ENCODE results near the gene NDUFA8. TPM values are rescaled to one million over a fixed set of nuclear protein-coding genes. Genes with fewer than 3 reads are reported as not detected.

Gene NDUFA8
- total and polyA plus RNA-seq, 5 experiments from 2014 or later, result 18.3 to 89.5 (median 63.1) TPM

DNA sequence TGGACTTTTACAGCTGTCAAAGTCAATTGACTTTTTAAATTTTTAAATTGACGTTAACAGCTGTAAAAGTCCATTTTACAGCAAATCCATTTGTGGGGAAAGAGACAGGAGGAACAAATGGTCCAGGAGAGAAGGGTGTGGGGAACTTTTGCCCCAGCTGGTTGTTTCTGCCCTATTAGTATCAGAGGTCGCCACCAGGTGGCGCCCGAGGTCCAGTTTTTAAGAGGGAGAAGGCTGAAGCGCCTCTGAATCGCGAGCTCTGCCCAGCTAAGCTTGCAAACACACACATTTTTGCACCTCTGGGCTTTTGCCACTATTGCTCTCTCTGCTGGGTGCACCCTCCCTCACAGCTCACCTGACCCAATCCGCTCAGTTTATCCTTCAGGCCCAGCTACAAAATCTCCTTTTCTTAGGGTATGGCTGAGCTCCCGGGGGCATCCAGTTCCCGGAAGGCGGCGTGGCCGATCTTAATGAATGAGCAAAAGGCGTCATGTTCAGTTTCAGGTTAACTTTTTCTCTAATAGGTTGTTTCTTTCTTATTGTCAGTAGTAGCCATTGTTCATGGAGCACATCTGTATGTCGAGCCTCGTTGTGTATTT is 60.2 kb downstream of the NDUFA8 start:
- peaks cover 0 to 12% (median 6%) of the 10 kb centered on the region in 9 donors for H3K9me3 Mint-ChIP-seq
- peaks cover 10 to 14% (median 13%) of the 10 kb centered on the region in 4 donors for H3K4me1 Mint-ChIP-seq
- peak; percentile 60 to 87 (median 76) for DNase-seq
- H3K36me3 Mint-ChIP-seq, result peaks cover 0 to 9% (median 7%) of the 10 kb centered on the region in 3 donors
- H3K4me3 Mint-ChIP-seq, result peak overlapping the region in 8 of 10 donors; percentile 8 to 80 (median 28)
- POLR2A ChIA-PET, result interaction anchor here (0.5 to 1.8 kb wide), 3 partner anchors 19 to 251 kb away, joined by 3 to 6 read pairs (median 3); no protein-coding TSS in a partner anchor
- peak; percentile 83 to 89 for ATAC-seq
- H3K27me3 Mint-ChIP-seq, result peaks cover 0 to 8% (median 4%) of the 10 kb centered on the region in 5 donors
- peak overlapping the region in 1 of 10 donors; percentile 41 for H3K27ac Mint-ChIP-seq

DNA sequence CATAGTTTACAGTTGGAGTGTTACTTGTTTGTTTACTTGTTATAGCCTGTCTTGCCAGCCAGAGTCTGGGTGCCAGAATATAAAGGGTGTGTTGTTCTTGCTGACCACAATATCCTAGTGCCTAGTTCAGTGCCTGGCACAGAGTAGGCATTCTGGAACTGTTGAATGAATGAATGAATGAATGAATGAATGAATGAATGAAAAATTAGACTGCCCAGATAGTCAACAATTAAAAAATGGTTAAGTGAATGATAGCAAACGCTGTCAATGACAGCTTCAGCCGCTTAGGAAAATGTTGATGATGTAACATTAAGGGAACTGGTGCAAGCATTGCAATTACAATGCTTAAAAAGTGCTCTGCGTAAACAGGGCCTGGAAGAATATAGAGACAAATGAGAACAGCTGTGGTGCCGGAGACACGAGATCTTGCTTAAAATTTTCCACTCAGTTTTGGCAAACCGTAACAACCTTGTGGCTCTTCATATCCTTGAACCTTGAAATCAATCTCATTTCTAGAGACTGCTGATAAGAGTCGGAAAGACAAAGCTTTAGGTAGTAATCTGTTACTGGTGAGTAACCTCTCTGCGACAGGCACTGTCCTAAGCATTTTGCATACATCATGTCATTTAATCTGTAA is 61.8 kb downstream of the NDUFA8 start:
- POLR2A ChIA-PET, result no interaction called here
- ATAC-seq (no peak), DNase-seq (no peak)
- Mint-ChIP-seq H3K4me3 (no peak overlapping the region), H3K27me3 (peaks cover 0 to 8% (median 4%) of the 10 kb centered on the region in 5 donors), H3K36me3 (no peaks in the 10 kb centered on the region), H3K4me1 (peaks cover 16 to 24% (median 20%) of the 10 kb centered on the region in 4 donors), H3K27ac (no peak overlapping the region), H3K9me3 (no peaks in the 10 kb centered on the region)

DNA sequence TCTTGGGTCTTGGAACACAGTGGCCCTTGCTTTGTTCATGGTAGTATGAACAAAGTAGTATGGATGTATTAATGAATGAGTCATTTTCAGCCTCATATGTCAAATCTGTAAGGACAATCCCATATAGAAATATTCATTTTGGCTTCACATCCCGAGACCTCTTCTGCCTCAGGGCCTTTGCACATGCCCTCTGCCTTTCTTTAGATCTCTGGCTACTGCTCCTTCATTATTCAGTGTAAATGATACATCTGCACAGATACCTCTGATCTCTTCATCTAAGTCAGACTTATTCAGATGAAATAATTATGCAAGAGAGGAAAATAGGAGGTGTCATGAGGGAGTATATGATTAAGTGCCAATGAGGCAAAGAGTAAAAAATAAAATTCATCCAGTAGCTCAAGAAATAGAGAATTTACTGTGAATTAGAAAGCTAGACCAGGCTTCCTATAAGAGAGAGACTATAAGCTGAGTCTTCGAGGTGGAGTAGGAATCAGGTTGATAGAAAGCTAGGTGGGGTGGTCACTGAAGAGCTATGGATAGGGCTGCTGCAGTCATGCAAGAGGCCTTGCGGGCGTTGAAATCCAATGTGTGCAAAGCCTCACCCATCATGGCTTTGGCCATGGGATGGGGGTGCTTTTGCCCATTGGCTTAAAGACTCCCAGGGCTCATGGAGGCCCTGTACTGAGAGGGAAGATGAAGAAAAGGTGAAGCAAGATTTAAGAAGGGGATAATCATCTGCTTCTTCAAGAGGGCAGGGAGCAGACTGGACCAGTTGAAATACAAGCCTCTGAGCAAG is 62.8 kb downstream of the NDUFA8 start:
- no peaks in the 10 kb centered on the region for H3K9me3 Mint-ChIP-seq
- POLR2A ChIA-PET, result no interaction called here
- DNase-seq, result no peak
- ATAC-seq, result no peak
- no peaks in the 10 kb centered on the region for H3K36me3 Mint-ChIP-seq
- no peak overlapping the region for H3K4me3 Mint-ChIP-seq
- peaks cover 21 to 31% (median 26%) of the 10 kb centered on the region in 4 donors for H3K4me1 Mint-ChIP-seq
- peak overlapping the region in 1 of 10 donors; percentile 35 for H3K27ac Mint-ChIP-seq
- peaks cover 0 to 8% (median 4%) of the 10 kb centered on the region in 5 donors for H3K27me3 Mint-ChIP-seq

DNA sequence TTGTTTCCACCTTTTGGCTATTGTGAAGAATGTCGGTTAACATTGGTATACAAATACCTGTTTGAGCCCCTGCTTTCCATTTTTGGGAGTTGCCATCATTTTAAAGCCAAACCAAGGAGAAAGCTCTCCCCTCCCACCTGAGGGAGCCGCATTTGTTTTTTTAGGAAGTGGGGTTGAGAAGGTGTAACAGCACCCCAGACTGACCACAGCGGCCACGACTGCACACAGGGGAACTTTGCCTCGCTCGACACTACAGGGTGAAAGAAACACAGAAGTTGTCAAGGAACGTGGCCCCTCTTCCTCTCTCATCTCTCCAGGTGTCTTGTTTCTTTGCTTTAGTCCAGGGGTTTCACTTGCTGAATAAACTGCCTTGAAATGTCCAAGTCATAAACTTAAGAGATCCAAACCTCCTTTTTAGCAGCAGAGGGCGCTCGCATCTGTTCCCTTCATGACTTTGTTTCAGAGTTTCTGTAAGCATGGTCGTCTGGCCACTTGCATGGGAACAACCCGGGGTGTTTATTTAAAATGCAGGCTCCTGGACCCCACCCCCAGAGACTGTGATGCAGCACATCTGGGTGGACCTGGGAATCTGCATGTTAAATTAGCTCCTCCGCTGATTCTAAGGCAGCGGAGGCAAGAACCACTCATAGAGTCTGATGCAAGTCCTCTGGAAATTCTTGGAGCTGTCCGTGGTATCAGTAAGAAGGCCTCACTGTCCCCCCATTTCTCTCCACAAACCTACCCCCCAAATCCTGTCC is 64.4 kb downstream of the NDUFA8 start:
- peak overlapping the region in 2 of 10 donors; percentile 15 to 28 for H3K27ac Mint-ChIP-seq
- peak; percentile 18 to 68 (median 37) for DNase-seq
- no peaks in the 10 kb centered on the region for H3K9me3 Mint-ChIP-seq
- POLR2A ChIA-PET, result interaction anchor here (0.6 kb wide), 1 partner anchor 1229 kb away, joined by 4 read pairs; no protein-coding TSS in a partner anchor
- peak overlapping the region; percentile 4 to 93 (median 68) for H3K4me3 Mint-ChIP-seq
- no peak for ATAC-seq
- H3K27me3 Mint-ChIP-seq, result peaks cover 0 to 8% (median 4%) of the 10 kb centered on the region in 5 donors
- peaks cover 0 to 4% (median 0%) of the 10 kb centered on the region in 3 donors for H3K36me3 Mint-ChIP-seq
- H3K4me1 Mint-ChIP-seq, result peaks cover 32 to 46% (median 42%) of the 10 kb centered on the region in 4 donors

Small RNA genes within 50 kb of the gene (microRNA-seq; reads per million reads assigned to microRNA genes)
- not detected for gene MIR4478 (ENCODE audit: borderline microRNAs expressed)

Other genes with a start within 250 kb of the NDUFA8 start
- 1 to 10 TPM; 3.2 to 3.8 TPM for gene TTLL11, start 66.5 kb downstream of the NDUFA8 start, total RNA-seq
- 1 to 10 TPM; 2.6 to 6.9 (median 6.1) TPM for gene TTLL11, start 66.5 kb downstream of the NDUFA8 start, polyA plus RNA-seq
- not detected for gene MORN5, start 129 bp upstream of the NDUFA8 start, total RNA-seq
- gene MORN5, start 129 bp upstream of the NDUFA8 start, polyA plus RNA-seq, result not detected
- under 1 TPM in 1 of 2 experiments, not detected in 1; 0.60 TPM for gene LHX6, start 69.2 kb upstream of the NDUFA8 start, total RNA-seq
- under 1 TPM in 1 of 3 donors, not detected in 2; 0.07 TPM for gene LHX6, start 69.2 kb upstream of the NDUFA8 start, polyA plus RNA-seq
- gene RBM18, start 105.1 kb upstream of the NDUFA8 start, total RNA-seq, result 10 to 100 TPM; 15.1 to 15.9 TPM
- 10 to 100 TPM; 16.5 to 19.8 (median 17.5) TPM for gene RBM18, start 105.1 kb upstream of the NDUFA8 start, polyA plus RNA-seq
- 10 to 100 TPM; 36.3 to 40.9 TPM for gene MRRF, start 105.1 kb upstream of the NDUFA8 start, total RNA-seq
- gene MRRF, start 105.1 kb upstream of the NDUFA8 start, polyA plus RNA-seq, result 10 to 100 TPM; 17.0 to 25.4 (median 21.4) TPM
- 1 to 10 TPM in 1 of 2 experiments, under 1 TPM in 1; 0.60 to 1.0 TPM for gene PTGS1, start 211.2 kb upstream of the NDUFA8 start, total RNA-seq
- under 1 TPM in 1 of 3 donors, not detected in 2; 0.22 TPM for gene PTGS1, start 211.2 kb upstream of the NDUFA8 start, polyA plus RNA-seq